WTC11 (cell line): ENCODE data around the gene APOBEC2.

Experiments used
- CTCF ChIP-seq: fragments of 200-600 bp; IDR thresholded peaks from 2 replicates; pipeline ENCODE4 v1.8.0; 2022; ENCODE audit warnings: antibody characterized with exemption
- E2F5 ChIP-seq: sonication (generic); formaldehyde crosslinking; IDR thresholded peaks from 2 replicates; pipeline ENCODE4 v1.8.1; 2022; ENCODE audit warnings: mild to moderate bottlenecking, moderate library complexity, missing genetic modification reagents
- GABPB1 ChIP-seq: sonication (generic); formaldehyde crosslinking; IDR thresholded peaks from 2 replicates; pipeline ENCODE4 v1.8.1; 2023; ENCODE audit warnings: mild to moderate bottlenecking, missing genetic modification reagents
- GTF2I ChIP-seq: fragments of 250-450 bp; sonication (Bioruptor Pico); conservative IDR thresholded peaks from 2 replicates; pipeline ENCODE4 v1.4.0; 2021; ENCODE audit warnings: mild to moderate bottlenecking
- JUN ChIP-seq: sonication (generic); formaldehyde crosslinking; IDR thresholded peaks from 2 replicates; pipeline ENCODE4 v1.8.0; 2023; ENCODE audit warnings: mild to moderate bottlenecking, missing genetic modification reagents
- SP1 ChIP-seq: sonication (generic); formaldehyde crosslinking; conservative IDR thresholded peaks from 2 replicates; pipeline ENCODE4 v1.8.1; 2022; ENCODE audit warnings: missing genetic modification reagents
- TCF7 ChIP-seq: sonication (generic); formaldehyde crosslinking; IDR thresholded peaks from 2 replicates; pipeline ENCODE4 v1.8.0; 2022; ENCODE audit warnings: mild to moderate bottlenecking, low read depth, missing genetic modification reagents, moderate library complexity
- TEAD1 ChIP-seq: sonication (generic); formaldehyde crosslinking; IDR thresholded peaks from 2 replicates; pipeline ENCODE4 v1.8.0; 2022; ENCODE audit warnings: mild to moderate bottlenecking, missing genetic modification reagents
- ZBTB21 ChIP-seq: sonication (generic); formaldehyde crosslinking; IDR thresholded peaks from 2 replicates; pipeline ENCODE4 v1.8.1; 2023; ENCODE audit warnings: mild to moderate bottlenecking, missing genetic modification reagents, borderline replicate concordance
- ZNF396 ChIP-seq: fragments of 250-450 bp; sonication (Bioruptor Pico); IDR thresholded peaks from 2 replicates; pipeline ENCODE4 v1.8.0; 2021; ENCODE audit warnings: mild to moderate bottlenecking, moderate library complexity, borderline replicate concordance
- TF ChIP-seq, protein P1 (sequence below): fragments of 250-450 bp; sonication (Bioruptor Pico); IDR thresholded peaks from 2 replicates; pipeline ENCODE4 v1.9.0; 2021; ENCODE audit warnings: mild to moderate bottlenecking

DNA sequence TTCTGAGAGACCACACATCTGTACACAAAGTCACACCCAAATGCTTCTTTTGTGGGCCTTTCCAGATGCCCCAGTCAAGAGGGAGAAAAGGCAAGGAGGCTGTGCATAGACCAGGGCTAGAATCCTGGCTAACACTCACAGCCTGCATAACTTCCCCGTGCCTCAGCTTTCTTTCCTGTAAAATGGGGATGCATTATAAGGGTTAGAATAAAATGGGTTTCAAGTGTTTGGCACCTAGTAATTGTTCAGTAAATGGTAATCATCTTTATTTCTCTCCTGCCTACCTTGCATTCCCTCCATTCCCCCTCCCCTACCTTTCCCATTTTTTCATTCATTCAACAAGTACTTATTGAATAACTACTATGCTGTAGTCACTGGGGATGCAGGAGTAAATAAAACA lies 43.3 kb upstream of the APOBEC2 start:
- TF ChIP-seq CTCF: no peak
- no peak for TF ChIP-seq TCF7
- TF ChIP-seq TEAD1 (CRISPR knock-in tag): no peak
- no peak for TF ChIP-seq JUN (CRISPR knock-in tag)
- no peak for TF ChIP-seq GTF2I (CRISPR knock-in tag)
- TF ChIP-seq ZBTB21 (CRISPR knock-in tag): no peak
- TF ChIP-seq SP1 (CRISPR knock-in tag): no peak
- TF ChIP-seq E2F5 (CRISPR knock-in tag): no peak
- TF ChIP-seq GABPB1 (CRISPR knock-in tag): no peak
- TF ChIP-seq, protein P1, sequence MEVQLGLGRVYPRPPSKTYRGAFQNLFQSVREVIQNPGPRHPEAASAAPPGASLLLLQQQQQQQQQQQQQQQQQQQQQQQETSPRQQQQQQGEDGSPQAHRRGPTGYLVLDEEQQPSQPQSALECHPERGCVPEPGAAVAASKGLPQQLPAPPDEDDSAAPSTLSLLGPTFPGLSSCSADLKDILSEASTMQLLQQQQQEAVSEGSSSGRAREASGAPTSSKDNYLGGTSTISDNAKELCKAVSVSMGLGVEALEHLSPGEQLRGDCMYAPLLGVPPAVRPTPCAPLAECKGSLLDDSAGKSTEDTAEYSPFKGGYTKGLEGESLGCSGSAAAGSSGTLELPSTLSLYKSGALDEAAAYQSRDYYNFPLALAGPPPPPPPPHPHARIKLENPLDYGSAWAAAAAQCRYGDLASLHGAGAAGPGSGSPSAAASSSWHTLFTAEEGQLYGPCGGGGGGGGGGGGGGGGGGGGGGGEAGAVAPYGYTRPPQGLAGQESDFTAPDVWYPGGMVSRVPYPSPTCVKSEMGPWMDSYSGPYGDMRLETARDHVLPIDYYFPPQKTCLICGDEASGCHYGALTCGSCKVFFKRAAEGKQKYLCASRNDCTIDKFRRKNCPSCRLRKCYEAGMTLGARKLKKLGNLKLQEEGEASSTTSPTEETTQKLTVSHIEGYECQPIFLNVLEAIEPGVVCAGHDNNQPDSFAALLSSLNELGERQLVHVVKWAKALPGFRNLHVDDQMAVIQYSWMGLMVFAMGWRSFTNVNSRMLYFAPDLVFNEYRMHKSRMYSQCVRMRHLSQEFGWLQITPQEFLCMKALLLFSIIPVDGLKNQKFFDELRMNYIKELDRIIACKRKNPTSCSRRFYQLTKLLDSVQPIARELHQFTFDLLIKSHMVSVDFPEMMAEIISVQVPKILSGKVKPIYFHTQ (CRISPR knock-in tag): no peak
- TF ChIP-seq ZNF396 (CRISPR knock-in tag): no peak
